Heart right ventricle (tissue), 16 donors: Measurements from ENCODE around the gene MAP3K4. TPM values are rescaled to one million over a fixed set of nuclear protein-coding genes. Genes with fewer than 3 reads are reported as not detected.

Experiments
- ATAC-seq, 8 donors: fragments of 200-7000 bp; cut with Tn5 transposase; one replicate each; pipeline ENCODE4 v1.9.1; 2020; ENCODE audit warnings: mild to moderate bottlenecking in 8 of 8, moderate library complexity in 8 of 8, moderate number of reproducible peaks in 1 of 8
- DNase-seq, 2 donors: peaks; one replicate each; pipeline ENCODE4 v3.0.0-alpha.2; 2020
- H3K27ac ChIP-seq, 10 donors: fragments of 200-600 bp; sonication (generic) in 2 of 10; one replicate each; pipeline versions ENCODE4 v1.5.0 to v1.8.0; 2020 to 2022; ENCODE audit warnings: mild to moderate bottlenecking in 3 of 10
- H3K27me3 ChIP-seq, 7 donors: fragments of 200-600 bp; one replicate each; pipeline ENCODE4 v1.8.0; 2021 to 2022; ENCODE audit warnings: mild to moderate bottlenecking in 2 of 7
- H3K36me3 ChIP-seq, 9 donors: fragments of 200-600 bp; sonication (generic) in 1 of 9; one replicate each; pipeline versions ENCODE4 v1.5.0 to v1.8.0; 2020 to 2022; ENCODE audit warnings: mild to moderate bottlenecking in 2 of 9
- H3K4me1 ChIP-seq, 9 donors: fragments of 200-600 bp; sonication (generic) in 1 of 9; one replicate each; pipeline versions ENCODE4 v1.5.0 to v1.8.0; 2020 to 2022; ENCODE audit warnings: mild to moderate bottlenecking in 4 of 9
- H3K4me3 ChIP-seq, 10 donors: fragments of 200-600 bp; sonication (generic) in 2 of 10; one replicate each; pipeline versions ENCODE4 v1.5.0 to v1.8.0; 2020 to 2022; ENCODE audit warnings: mild to moderate bottlenecking in 7 of 10, moderate library complexity in 2 of 10
- H3K9me3 ChIP-seq, 11 donors: fragments of 200-600 bp in 10 of 11; sonication (generic) in 2 of 11; one replicate each; pipeline versions ENCODE4 v1.5.0 to v1.8.0; 2013 to 2022; ENCODE audit warnings: mild to moderate bottlenecking in 2 of 11, control low read depth in 1 of 11, moderate library complexity in 1 of 11
- CTCF ChIP-seq, 9 donors: fragments of 200-600 bp; sonication (generic) in 2 of 9; IDR thresholded peaks; one replicate each; pipeline versions ENCODE4 v1.5.0 to v1.8.0; 2021 to 2022; ENCODE audit warnings: antibody characterized with exemption in 9 of 9, mild to moderate bottlenecking in 5 of 9, moderate library complexity in 1 of 9
- WGBS, 2 donors: extraction: QIAGEN DNeasy Blood & Tissue Kit; methylation state at CpG; one replicate each; pipeline ENCODE4 v1.1.7; 2013; ENCODE audit warnings: inconsistent platforms in 1 of 2; 5-methylcytosine and 5-hydroxymethylcytosine counted together
- intact Hi-C, 10 donors: fragments of 100-400 bp; cut with DNase I; formaldehyde crosslinking; loops; one replicate each; pipeline versions ENCODE4 v1.11.1 to v1.14.2; 2022
- polyA plus RNA-seq, 2 donors: library from polyadenylated mRNA; stranded (reverse); fragments of 200-250 nt; gene quantifications; one replicate each; pipeline ENCODE4 v1.2.3, GENCODE V29; 2013
- total RNA-seq, 10 donors: library from RNA; stranded (reverse); fragmentation: NEBNext Ultra II Directional in 3 of 10; extraction: Animal tissue kit (Norgen Biotek cat#: 25700) in 3 of 10; gene quantifications; one replicate each; pipeline versions ENCODE4 v1.2.1 to v1.2.4, GENCODE V29; 2021 to 2023
- donor health status: Arrhythmogenic right ventricular cardiomyopathy.
- donor health status: ischemic (EF 13 %, LVEDD 7.1; RV severe dilation, severe dysfunction).
- donor health status: healthy with polysubstance abuse.
- donor health status: DM: no; HTN: yes; CAD: no.
- donor health status: DM: no; HTN: no; CAD: no.
- donor health status: ischemic (EF 25% LVEDD 6.9; RV normal size, moderate dysfunction).
- donor health status: ischemic (EF 25% LVEDD 5.7; RV mildly dilated, moderate dysfunction).
- donor health status: healthy.
- donor health status: DM: yes; HTN: yes; CAD: no.
- donor health status: Ischemic cardiomyopathy.
- donor health status: ischemic (EF 35%, LVEDD 5.7; RV mildly dilated, moderate dysfunction).
- donor health status: nonischemic (EF 11% LVEDD 7.7; RV severe dilation, severe dysfunction).
- donor health status: DM: yes; HTN: yes; CAD: no.
- donor health status: PGD.
- donor health status: ischemic (EF 29% LVEDD 5.4; RV normal size, mild dysfunction).
- donor health status: nonischemic (EF 23%, LVEDD 6.1; RV moderate dilation, normal function).

MAP3K4 gene
- total and polyA plus RNA-seq, 12 donors, result 10.5 to 50.2 (median 30.9) TPM

GRCh38 chr6:160999516-160999915, 7.9 kb downstream of the MAP3K4 start:
- intact Hi-C loops, result loop anchor here in 1 of 10 donors (10.0 kb wide), 1 partner anchor 275 kb away; the partner anchor contains the start of gene AGPAT4
- Histone ChIP-seq H3K4me1 (peaks cover 5 to 63% (median 41%) of the 10 kb centered on the region in 9 donors), H3K27me3 (no peaks in the 10 kb centered on the region), H3K27ac (no peak overlapping the region), H3K4me3 (no peak overlapping the region), H3K36me3 (no peaks in the 10 kb centered on the region), H3K9me3 (no peaks in the 10 kb centered on the region)
- no peak for ATAC-seq
- WGBS, 2 donors, result 84 to 89% methylated on average over 7 of the region's 7 CpGs
- DNase-seq, result no peak
- no peak for TF ChIP-seq CTCF (IDR thresholded peaks at IDR 0.05)

GRCh38 chr6:161000632-161001031, 9.1 kb downstream of the MAP3K4 start:
- no peak for TF ChIP-seq CTCF (IDR thresholded peaks at IDR 0.05)
- Histone ChIP-seq H3K36me3 (no peaks in the 10 kb centered on the region), H3K9me3 (no peaks in the 10 kb centered on the region), H3K27me3 (no peaks in the 10 kb centered on the region), H3K27ac (no peak overlapping the region), H3K4me3 (no peak overlapping the region), H3K4me1 (peaks cover 5 to 57% (median 35%) of the 10 kb centered on the region in 9 donors)
- intact Hi-C loops, result no loop called here
- DNase-seq (no peak), ATAC-seq (no peak)
- WGBS, 2 donors, result 94 to 99% methylated on average over 1 of the region's 1 CpG

GRCh38 chr6:161001421-161001820, 9.9 kb downstream of the MAP3K4 start:
- Histone ChIP-seq H3K27ac (no peak overlapping the region), H3K27me3 (no peaks in the 10 kb centered on the region), H3K4me3 (no peak overlapping the region), H3K36me3 (no peaks in the 10 kb centered on the region), H3K4me1 (peaks cover 5 to 51% (median 27%) of the 10 kb centered on the region in 9 donors), H3K9me3 (no peaks in the 10 kb centered on the region)
- intact Hi-C loops, result no loop called here
- 58 to 59% methylated on average over 4 of the region's 4 CpGs for WGBS, 2 donors
- TF ChIP-seq CTCF (IDR thresholded peaks at IDR 0.05), result no peak
- ATAC-seq (no peak), DNase-seq (no peak)

GRCh38 chr6:161003336-161003735, 11.8 kb downstream of the MAP3K4 start:
- no peaks in the 10 kb centered on the region for H3K36me3 ChIP-seq
- H3K27ac ChIP-seq, result no peak overlapping the region
- H3K9me3 ChIP-seq, result no peaks in the 10 kb centered on the region
- TF ChIP-seq CTCF (IDR thresholded peaks at IDR 0.05), result no peak
- DNase-seq (no peak), ATAC-seq (no peak)
- H3K4me3 ChIP-seq, result no peak overlapping the region
- no peaks in the 10 kb centered on the region for H3K27me3 ChIP-seq
- intact Hi-C loops, result no loop called here
- WGBS, 2 donors, result 90 to 91% methylated on average over 2 of the region's 2 CpGs
- H3K4me1 ChIP-seq, result peaks cover 5 to 54% (median 31%) of the 10 kb centered on the region in 9 donors
